ENCODE data around the gene RPP30.

Gene RPP30

GRCh38 chr10:90945491-90946070, 73.8 kb downstream of the RPP30 start:
- in situ Hi-C loops (cut with MboI; ENCODE audit: low sequenced_read_pairs, unreplicated experiment): no loop called here
- no peak for TF ChIP-seq CTCF (IDR thresholded peaks at IDR 0.05; ENCODE audit: borderline replicate concordance, control extremely low read depth, extremely low read depth, insufficient read depth, missing control alignments)
- DNase-seq (ENCODE audit: low spot score): no peak

- TF ChIP-seq CTCF (IDR thresholded peaks at IDR 0.05; ENCODE audit: borderline replicate concordance, control extremely low read depth, extremely low read depth, insufficient read depth, missing control alignments): no peak
- in situ Hi-C loops (cut with MboI; ENCODE audit: low sequenced_read_pairs, unreplicated experiment): no loop called here
- DNase-seq (ENCODE audit: low spot score): peak; percentile 29
Observed at GRCh38 chr10:90947030-90947960, 75.5 kb downstream of the RPP30 start.

All from GM13976 (cell line).